Measurements from ENCODE around the gene BCOR.

BCOR gene

GRCh38 chrX:40097141-40097503 is 636 bp downstream of the BCOR start:
- no peak for DNase-seq

DNA sequence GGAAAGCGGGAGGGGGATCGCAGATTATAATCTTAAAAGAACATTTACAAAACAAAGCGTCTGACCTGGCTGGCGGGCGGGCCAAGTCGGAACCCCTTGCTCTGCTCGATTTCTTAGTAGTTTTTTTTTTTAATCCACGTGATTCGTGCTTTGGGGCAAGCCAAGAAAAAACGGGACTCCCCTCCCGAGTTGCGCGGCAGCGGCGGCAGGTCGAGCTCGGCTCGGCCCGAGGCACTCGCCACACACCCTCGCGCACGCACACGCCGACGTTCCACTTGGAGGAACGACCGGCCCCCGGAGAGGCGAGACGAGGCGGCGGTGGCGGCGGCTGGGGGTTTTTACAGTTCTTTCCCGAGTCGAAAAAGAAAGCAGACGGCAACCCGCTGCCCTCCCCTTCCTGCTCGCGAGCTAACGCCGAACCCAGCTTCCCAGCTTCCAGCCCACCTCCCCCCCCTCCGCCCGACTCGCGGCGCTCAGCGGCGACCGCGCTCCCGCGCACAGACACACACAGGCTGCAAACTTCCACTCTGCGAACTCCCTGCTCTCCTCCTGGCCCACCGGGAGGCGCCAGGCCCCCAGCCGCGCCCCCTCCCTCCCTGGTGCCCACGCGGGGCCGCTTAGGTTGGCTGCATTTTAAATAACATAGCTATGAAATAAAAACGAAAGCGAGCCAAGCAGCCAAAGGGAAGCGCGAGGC is 1.2 kb downstream of the BCOR start:
- DNase-seq, result no peak

DNA sequence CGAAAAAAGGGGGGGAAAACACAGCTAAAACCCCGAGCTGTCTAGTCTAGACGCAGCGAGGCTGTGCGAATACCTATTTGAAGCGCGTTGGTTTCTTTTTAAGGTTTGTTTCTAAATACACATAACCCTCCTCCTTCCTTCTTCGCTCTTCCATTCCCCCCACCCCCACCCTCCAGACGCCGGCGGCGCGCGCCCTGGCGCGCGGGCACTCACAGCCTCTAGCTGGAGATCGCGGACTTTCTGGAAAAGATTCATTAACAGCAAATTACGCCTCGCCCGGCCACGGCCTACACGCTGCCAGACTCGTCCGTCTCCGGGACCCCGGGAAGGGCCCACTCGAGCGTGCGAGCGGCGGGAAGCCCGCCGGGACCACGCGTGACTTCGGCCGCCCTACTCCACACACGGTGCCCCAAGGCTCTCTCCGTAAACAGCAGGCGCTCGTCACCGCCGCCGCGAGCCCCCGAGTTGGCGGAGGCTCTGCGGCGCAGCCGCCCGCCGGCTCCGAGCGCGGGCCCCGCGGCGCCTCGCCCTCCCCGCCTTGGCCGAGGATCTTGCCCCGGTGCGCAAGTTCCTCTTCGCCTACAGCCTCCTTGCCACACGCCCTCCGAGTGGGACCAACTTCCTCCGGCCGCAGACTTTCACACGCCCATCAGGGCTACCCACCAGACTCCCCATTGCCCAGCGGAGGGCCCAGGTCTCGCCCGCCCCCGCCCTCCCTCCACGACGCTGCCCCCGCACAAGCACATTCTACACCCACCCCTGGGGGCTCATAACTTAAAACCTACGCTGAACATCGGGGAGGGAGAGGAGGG is 2.0 kb downstream of the BCOR start:
- DNase-seq, result no peak

GRCh38 chrX:40094900-40095582 is 2.7 kb downstream of the BCOR start:
- no peak for DNase-seq

GRCh38 chrX:40094041-40094899 is 3.5 kb downstream of the BCOR start:
- DNase-seq, result no peak

GRCh38 chrX:40093586-40093985 is 4.2 kb downstream of the BCOR start:
- no peak for DNase-seq

GRCh38 chrX:40092808-40093435 is 4.8 kb downstream of the BCOR start:
- no peak for DNase-seq

DNA sequence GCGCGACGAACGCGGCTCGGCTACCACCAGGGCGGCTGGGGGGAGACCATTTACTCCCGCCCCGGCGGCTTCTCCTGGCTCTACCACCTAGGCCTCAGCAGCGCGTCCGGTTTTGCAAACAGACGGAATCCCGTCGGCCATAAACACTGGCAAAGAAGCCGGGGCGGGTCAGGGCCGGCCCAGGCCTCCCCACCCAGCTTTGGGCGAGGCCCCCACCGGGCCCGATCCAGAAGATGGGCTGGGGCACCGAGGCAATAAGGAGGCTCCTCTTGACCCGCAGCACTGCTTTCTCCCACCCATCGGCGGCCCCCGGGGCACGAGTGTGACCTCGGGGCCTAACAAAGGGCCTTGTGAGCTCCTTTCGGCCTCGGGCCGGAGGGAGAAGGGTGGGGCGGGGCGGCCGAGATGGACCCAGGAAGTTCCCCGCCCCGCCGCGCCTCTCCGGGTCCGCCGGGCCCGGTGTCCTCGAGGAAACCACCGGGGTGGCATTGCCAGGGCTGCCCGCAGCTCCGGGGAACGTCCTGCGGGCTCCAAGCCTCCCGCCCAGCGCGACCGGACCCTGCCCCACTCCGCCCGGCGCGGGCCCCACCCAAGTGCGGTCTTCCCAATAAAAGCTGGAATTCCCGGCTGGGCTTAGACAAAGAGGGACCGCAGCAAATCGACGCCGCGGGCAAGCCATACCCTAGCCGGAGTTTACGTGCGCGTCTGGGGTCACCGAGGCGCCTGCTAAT is 5.9 kb downstream of the BCOR start:
- no peak for DNase-seq

DNA sequence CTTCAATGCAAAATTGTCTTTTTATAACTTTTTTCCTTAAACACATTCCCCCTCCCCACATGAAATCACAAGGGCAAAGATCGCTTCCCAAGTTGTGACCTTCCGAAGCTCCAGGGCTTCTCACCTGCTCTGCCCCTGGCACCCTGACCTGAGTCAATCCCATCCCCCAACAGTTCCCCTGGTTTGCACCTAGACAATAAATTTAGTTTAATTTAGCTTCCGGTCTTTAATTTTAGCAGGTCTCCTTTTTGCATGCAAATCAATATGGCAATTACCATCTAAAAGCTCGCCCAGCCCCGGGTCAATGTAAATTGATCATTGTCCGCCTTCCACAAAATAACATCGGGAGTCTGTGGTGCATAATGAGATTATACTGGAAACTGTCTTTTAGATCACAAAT is 6.8 kb downstream of the BCOR start:
- no peak for DNase-seq

DNA sequence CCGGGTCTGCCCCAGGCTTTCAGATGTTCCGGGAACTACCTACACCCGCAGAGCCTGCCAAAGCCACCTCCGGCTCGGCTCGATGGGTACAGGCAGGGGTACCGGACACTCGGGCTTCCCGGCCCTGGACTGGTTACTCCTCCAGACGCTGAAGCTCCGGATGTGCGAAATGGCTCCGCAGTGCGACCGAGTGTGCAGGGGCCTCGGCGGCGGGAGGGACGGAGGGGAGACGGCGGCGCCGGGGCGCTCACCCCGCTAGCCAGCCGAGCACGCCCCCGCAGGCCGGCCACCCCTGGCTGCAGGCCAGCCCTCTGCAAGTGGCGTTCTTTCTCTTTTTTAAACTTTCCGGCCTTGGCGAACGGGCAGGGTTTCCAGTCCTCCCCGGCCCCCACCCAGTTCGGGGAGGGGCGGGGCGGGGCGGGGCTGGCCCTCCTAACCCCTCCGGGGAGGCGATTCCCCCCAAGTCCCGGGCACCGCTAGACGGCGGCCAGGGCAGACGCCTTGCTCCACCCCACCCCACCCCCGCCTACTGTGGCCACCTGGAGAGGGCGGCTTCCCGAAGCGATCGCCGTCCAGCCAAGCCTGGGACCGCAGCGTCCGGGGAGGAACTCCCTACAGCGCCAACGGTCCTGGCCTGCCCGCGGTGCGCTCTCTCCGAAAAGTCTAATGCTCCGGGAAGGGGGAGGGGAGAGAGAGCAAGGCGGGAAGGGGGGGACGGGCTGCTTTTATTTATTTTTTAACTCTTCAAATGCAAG is 7.5 kb downstream of the BCOR start:
- DNase-seq, result no peak

DNA sequence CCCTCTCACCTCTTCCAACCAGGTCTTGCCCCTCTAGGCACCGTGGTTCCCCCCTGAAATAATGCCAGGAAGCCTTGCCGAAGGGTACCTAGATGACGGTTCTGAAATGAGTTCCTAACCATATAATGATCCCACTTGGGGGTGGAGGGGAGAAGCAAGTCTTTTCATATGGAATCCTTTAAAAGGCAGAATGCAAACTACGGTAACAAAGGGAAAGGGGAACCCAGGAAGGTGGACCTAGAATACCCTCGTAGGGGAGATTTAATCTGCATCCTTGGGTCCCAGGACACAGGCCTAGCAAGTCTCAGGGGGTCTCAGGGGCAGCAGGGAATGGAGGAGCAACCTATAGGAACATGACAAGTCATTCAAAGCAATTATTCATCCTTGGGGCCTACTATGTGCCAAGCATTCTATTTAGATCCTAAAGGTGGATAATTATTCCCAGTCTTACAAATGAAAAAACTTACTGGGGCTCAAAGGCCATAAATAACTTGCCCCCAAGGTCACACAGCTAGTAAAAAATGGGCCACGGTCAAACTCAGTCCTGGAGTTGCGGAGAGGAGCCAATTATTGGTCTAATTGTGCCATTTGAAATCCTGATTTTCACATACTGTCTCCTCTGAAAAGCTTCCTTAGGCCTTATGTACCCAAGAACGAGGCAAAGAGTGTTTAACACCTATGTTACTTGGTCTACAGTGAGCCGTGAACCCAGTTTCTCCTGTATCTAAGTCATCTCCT is 8.8 kb downstream of the BCOR start:
- DNase-seq, result no peak

DNA sequence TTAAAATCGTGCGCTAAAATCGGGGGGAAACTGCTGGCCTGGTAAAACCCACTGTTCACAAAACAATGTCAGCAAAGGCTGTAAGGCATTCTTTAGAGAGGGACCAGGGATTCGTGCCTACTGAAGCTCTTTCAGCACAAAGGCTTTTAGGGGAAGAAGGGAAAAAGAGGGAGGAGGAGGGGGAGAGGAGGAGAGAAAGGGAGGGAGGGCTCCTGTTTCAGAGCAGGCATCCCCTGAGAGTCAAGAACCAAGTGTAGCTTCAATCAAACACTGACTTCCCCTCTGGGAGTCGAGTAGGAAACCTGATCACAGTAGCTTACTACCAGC is 9.5 kb downstream of the BCOR start:
- no peak for DNase-seq

DNA sequence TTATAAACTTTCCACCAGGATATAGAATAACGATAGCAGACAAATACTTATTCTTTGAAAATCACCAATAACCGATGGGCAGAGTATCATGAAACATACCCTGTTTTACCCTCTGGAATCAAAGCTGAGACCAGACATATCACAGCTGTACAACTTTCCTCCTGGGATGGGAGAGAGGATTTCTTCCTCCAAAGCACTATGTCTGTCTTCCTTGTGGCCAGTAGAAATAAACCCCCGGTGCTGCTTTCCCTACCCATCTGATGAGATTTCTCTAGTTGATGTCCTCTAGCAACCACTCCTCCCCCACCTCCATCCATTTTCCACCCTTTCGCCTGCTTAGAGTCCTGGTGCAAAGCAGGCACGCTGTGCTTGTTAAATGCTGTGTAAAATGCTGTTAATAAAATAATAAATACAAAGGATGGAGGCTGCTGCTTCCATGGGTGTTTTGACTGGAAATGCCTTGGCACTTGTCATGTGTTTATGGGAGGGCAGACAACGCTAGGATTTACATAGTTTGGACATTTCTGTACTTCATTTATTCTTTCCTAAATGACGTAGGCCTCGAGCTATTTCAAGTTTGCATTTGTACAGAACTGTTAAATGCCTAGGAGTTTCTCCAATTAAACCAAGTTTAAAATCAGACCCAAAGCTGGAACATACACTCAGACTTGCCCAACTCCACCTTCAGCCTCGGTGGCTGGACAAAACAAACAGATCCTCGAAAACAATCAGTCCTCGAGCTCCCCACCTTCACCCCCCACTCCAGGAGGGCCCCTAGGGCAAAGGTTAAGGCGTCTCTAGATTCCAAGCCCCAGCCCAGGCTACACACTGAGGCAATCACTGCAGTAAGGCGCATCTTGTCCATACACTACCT is 10.1 kb downstream of the BCOR start:
- DNase-seq, result no peak

DNA sequence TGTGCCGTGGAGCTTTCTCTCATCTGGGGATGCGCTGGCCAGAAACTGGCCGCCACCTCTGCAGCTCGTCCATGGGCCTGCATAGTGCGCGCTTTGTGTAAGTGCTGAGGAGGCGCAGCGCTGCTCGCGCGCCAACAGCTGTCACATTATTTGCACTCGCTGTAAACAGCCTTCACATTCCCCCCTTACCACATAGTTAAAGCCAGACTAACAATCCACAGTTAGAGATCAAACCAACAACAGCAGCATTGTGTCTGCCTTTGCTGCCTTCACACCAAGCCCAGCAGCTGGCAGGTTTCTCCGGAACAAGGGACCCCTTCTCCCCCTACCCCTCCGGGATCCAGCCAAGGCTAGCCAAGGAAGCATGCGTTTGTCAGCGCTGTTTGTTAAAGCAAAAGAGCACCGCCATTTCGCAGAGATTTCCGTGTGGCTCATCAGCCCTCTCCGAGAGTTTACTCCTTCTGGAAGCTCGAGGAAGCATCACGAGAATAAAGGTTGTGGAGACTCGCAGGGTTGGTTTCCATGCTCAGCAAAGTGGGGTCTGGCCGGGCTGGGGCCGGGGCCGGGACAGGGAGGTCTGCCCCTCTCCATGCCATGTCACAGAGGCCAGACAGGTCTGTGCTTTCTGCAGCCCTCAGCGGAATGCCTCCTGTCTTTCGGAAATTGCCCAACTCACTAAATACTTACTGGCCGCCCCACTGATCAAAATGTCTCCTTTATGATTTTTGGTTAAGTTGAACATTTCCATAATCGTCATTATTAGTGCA is 11.0 kb downstream of the BCOR start:
- no peak for DNase-seq

- DNase-seq, result no peak
Observed at GRCh38 chrX:40085714-40086113, 12.0 kb downstream of the BCOR start.

DNA sequence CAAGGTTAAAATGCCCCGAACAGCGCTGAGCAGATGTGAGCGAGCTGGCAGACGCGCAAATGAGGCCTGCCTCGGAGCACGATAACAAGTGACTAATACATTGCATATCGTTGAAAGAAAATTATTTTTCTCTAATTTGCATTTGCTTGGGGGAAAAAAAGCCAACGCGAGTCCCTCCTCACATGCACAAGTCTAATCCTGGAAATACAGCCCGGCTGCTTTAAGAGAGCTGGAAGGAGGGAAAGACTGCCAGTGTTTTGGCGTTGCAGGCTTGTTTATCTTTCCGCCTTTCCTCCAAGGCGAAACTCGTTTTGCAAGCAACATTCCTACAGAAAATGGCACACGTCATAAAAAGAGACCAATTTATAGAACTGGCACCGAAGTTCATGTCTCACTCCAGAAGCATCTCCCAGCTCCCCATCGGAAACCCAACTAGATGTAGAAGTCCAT is 12.6 kb downstream of the BCOR start:
- peak; percentile 20 for DNase-seq

DNA sequence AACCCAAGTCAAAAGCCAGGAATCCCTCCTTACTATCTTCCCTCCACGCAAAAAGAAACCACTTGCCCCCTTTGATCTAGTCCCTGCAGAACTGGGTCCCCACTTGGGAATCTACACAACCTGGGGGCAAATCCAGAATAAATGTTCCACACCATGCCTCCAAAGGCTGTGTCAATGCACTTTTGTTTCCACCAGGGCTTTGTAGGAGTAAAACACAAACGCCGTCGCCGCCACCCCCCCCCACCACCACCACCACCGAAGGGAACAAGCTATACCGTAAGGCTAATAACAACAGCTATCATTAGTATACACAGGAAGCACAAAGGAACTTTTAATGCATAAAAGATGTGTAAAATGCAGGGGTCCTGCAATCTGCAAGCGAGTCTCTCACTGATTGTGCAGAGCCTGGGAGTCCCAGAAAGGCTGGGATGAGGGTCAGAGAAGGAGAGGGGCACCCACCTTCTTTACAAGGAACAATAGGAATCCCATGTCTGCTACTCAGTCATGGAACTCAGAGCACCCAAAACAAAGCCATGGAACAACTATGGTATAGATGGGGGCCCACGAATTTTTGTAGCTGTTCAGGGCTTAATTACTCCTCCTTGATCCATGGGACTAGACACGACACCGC is 13.2 kb downstream of the BCOR start:
- DNase-seq, result no peak

DNA sequence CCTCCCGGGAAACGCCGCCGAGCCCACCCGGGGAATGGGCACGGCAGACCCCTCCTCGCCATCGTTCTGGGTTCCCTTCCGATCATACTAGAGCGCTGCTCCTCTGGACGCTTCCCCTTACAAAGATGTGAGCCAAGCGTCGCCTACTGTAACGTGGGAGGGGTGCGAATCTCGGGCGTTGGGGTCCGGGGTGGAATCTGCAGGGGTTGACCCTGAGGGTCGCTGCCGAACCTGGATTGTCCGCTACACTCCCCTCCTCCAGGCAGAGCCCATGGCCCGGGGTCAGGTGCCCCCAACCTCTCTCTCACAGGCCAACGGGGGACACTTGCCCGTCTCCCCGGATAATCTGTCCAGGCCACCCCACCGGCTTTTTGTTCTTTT is 13.8 kb downstream of the BCOR start:
- DNase-seq, result no peak

Data from amniotic stem cell (primary cell).